ACHN (cell line): ENCODE results near the gene RGL2.

Source experiments
- DNase-seq: peaks from one replicate; pipeline ENCODE4 v3.0.0-alpha.2; 2015
- in situ Hi-C: cut with HindIII; loops from 2 replicates; pipeline ENCODE4 v1.10.0; 2017; ENCODE audit warnings: low sequenced_read_pairs, low pct_ligation_motif_present, low pct_unique_long_range_greater_than_20kb

The RGL2 gene

DNA sequence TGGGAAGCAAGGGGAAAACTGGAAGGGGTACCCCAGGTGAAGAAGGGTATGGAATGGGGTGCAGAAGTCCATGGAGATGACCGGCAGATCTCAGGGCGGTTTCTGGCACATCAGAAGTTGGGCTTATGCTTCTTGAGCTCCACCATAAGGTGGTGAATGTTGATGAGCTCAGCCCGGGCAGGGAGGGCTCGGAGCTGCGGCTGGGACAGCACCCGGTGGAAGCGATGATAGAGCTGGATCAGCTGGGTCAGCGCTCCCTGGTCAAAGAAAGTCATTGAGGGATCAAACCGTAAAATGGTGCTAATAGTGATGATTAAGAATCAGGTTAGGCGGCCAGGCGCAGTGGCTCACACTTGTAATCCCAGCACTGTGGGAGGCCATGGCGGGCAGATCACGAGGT is 48.0 kb downstream of the RGL2 start:
- in situ Hi-C loops, result no loop called here
- DNase-seq, result no peak

DNA sequence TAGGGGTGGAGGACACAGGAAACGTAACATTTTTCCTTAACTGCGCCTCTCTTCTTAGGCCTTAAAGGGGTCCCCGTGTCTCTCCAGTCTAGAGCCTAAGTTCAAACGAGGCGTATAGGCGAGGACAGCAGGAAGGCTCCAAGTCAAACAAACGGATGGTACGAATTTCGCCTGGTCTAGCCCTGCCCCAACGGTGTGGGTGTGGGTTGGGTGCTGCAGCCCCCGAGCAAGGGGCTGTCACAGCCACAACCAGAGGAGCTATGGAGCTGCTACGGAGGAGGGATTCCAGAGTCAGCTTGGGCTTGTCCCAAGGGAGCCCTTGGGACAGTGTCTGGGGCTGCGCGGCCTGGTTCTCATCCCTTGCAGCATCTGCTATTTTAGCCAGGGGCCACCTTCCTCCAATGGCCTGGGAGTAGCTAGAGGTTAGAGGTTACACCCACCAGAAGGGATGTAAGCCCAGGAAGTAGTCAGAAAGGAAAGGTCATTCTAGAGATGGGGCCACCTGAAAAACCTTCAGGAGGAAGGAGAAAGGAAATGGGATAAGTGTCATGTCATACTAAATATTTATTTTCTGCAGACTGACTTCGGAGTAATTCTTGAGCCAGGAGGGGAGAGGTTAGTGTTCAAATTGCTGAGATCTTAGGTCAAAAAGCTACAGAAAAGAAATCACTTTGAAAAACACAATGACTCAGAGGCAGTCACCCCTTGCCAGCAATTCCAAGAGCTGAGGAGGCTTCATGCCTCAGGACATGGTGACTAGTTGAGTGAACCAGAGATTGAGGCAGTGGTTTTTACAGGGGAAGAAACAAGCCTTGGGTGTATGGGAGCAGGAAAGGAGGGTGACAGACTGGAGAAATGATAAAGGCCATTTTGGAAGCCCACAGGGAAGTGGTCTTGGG is 48.8 kb downstream of the RGL2 start:
- in situ Hi-C loops, result no loop called here
- DNase-seq, result peak; percentile 62

GRCh38 chr6:33248932-33249731 is 49.6 kb downstream of the RGL2 start:
- in situ Hi-C loops, result no loop called here
- peak; percentile 97 for DNase-seq

GRCh38 chr6:33248643-33248931 is 50.2 kb downstream of the RGL2 start:
- DNase-seq, result no peak
- in situ Hi-C loops, result no loop called here

- DNase-seq, result peak; percentile 83
- in situ Hi-C loops, result no loop called here
Observed at GRCh38 chr6:33247977-33248642, 50.6 kb downstream of the RGL2 start.

DNA sequence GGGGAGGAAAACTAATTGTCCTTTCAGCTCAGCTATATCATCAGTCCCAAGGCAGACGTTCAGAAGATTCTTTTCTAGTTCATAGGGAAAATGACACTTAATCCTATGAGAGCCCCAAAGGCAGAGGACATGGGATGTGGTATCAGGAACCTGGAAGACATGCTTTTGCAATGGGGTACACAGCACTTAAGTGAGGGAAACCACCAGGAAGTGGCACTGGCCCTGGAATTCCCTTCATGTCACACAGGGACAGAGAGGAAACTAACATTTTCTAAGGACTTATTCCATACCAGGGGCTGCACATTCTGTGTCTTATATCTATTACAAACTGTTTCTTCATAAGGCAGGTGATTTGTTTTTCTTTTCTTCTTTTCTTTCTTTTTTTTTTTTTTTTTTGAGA is 55.3 kb downstream of the RGL2 start:
- DNase-seq, result no peak
- in situ Hi-C loops, result no loop called here

DNA sequence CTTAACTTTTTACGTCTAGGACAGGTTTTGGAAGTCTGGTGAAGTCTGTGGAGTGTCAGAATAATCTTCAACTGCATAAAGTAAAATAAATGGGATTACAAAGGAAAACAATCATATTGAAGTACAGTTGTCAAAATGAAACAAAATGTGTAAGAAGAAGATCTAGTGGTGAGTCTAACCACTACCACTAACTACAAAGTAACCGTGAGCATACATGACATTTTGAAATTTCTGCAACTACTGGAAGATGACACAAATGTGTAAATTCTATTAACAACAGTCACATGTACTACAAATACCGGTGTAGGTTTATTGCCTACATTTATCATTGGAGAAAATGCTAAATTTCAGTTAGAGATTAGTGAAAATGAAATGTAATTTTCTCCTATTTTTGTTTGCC is 56.8 kb downstream of the RGL2 start:
- DNase-seq, result no peak
- in situ Hi-C loops, result no loop called here
